ENCODE data around the gene ADCY5. TPM values are rescaled to one million over a fixed set of nuclear protein-coding genes. Genes with fewer than 3 reads are reported as not detected.
A peak's percentile ranks its signal among the peaks of the same experiment; 100 is the strongest.

Gene ADCY5
- total RNA-seq, 1 donor: under 0.01 TPM

DNA sequence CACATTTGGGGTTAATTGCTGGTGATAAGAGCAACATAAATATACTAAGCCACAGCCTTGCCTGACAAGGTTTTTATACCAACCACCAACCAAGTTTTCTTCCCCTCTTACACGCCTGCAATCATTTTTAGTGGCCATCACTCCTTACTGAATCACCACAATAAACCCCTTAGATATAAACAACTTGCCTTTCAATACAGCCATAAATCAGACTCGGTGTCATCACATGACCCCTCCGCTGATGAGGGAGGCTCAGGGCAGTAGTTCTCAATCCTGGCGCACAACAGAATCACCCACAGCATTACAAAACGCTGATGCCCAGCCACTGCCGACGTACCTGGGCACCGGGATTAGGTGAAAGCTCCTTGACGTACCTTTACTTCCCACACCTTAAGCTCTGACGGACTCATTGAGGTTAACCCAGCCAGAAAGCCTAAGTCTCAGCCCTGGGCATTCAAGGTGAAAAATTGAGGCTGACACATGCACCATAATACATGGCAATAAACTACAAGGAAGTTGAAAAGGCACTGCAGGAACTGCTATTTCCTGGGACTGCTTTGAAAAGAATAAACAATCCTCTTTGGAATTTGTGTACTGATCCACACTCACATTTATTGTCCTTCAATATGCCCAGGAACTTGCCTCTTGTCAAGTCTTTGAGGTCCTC lies 17.1 kb downstream of the ADCY5 start:
- no peak for DNase-seq (ENCODE audit: low read depth)
- TF ChIP-seq, protein P1, sequence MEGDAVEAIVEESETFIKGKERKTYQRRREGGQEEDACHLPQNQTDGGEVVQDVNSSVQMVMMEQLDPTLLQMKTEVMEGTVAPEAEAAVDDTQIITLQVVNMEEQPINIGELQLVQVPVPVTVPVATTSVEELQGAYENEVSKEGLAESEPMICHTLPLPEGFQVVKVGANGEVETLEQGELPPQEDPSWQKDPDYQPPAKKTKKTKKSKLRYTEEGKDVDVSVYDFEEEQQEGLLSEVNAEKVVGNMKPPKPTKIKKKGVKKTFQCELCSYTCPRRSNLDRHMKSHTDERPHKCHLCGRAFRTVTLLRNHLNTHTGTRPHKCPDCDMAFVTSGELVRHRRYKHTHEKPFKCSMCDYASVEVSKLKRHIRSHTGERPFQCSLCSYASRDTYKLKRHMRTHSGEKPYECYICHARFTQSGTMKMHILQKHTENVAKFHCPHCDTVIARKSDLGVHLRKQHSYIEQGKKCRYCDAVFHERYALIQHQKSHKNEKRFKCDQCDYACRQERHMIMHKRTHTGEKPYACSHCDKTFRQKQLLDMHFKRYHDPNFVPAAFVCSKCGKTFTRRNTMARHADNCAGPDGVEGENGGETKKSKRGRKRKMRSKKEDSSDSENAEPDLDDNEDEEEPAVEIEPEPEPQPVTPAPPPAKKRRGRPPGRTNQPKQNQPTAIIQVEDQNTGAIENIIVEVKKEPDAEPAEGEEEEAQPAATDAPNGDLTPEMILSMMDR (IDR thresholded peaks at IDR 0.05; ENCODE audit: insufficient read depth, low read length): no peak
- H3K4me3 ChIP-seq (ENCODE audit: low read depth, low read length): no peak overlapping the region

DNA sequence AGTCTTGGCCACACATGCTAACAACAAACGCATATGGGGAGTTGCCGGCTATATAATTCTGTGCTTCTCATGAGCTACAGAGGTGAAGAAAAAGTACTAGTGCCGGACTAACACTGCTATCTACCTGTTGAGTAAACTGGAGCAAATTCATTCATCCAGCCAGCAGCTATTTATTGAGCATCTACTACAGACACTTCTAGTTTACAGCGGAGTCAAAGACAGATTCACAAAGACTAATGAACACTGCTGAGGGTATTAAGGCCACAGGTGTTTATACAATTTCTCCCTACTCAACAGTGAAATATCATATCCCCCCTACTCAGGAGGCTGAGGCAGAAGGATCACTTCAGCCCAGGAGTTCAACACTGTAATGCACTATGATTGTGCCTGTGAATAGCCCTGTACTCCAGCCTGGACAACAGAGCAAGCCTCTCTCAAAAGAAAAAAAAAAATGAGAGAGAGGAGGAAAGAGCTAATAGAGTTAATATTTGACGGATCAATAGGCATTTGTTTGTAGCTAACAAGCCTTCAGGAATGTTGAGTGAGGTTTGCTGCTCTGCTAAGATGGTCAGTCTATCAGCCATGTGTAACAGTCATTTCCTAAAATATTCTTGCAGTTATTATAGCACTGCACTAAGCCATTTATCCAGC lies 17.8 kb downstream of the ADCY5 start:
- no peak overlapping the region for H3K4me3 ChIP-seq (ENCODE audit: low read depth, low read length)
- DNase-seq (ENCODE audit: low read depth): no peak
- TF ChIP-seq, protein P1 (IDR thresholded peaks at IDR 0.05; ENCODE audit: insufficient read depth, low read length): no peak

DNA sequence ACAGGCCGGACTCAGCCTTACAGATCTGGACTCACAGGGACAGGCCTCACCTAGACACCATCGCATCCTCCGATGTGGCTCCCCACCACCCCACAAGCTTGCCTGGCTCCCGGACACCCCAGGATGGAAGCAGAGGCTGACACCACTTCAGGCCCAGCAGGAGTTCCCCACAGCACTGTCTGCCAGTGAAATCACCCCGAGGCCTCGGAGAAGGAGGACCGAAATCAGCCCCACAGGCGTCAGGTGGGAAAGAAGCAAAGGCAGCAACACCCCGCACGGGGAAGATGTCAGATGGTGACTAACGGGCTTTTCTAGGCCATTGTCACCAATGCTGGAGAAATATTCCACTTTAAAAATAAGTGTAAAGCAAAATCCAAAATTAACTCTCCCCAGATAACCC lies 18.6 kb downstream of the ADCY5 start:
- H3K4me3 ChIP-seq (ENCODE audit: low read depth, low read length): no peak overlapping the region
- TF ChIP-seq, protein P1 (IDR thresholded peaks at IDR 0.05; ENCODE audit: insufficient read depth, low read length): no peak
- DNase-seq (ENCODE audit: low read depth): no peak

DNA sequence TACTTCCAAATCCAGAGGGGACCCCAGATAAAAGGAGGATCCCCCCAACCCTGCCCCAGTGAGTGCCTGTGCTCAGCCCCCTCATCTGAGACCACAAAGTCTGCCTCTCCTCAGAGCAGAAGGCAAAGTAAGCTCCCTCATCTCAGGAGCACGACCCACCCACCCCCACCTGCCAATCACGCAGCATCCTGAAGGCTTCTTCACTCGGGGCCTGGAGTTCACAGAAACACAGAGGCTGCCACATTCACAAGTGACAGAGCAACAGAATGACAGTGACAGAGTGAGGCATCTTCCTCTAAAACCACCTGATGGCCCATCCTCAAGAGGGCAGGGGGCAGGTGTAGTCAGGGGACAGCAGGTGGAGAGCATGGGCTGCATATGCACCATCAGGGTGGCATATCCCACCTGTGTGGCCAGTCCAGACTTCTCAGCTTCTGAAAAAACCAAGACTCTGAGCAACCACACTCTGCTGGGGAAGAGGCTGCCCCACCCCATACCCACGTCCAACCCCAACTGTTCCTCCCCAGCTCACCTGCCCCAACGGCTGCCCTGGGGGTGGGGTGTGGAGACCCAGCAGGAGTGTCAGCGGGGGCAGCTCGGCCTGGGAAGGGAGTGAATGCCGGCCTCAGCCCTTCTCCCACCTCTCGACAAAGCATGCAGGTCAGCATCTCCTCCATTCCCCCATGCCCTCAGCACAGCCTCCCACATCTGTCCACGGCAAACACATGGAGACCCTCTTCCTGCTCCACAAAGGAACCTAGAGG lies 19.3 kb downstream of the ADCY5 start:
- H3K4me3 ChIP-seq (ENCODE audit: low read depth, low read length): no peak overlapping the region
- TF ChIP-seq, protein P1 (IDR thresholded peaks at IDR 0.05; ENCODE audit: insufficient read depth, low read length): no peak
- no peak for DNase-seq (ENCODE audit: low read depth)

DNA sequence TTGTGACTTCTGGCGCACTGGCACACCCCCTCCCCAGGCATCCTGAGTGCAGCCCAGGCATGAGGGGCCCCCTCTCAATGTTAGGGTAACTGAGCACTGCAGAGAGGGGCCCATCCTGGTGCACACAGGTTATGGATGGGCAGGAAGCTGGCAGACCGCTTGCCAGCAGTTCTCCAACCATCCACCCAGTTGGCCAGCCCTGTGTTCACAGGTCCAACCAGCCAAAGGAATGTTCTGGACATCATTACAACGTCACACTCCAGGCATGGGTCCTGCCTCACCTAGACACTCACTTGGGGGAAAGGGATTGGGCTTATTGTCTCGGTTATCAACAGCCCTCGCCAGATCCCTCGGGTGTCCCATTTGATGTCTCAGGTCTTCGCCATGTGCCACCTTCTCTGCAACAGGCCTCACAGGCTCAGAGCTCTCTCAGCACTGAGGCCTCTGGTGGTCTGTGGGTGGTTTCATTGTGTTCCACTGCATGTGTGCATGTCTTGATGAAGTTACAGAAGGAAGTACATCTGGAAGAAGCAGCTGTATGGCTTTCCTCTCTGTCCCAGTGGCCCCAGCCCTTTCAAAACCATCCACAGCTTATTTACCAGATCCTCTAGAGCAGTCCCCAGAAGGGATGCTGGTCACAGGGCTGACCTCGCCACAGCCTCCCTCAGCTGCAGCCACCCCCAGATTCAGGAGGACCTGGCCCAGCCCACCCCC lies 23.7 kb downstream of the ADCY5 start:
- TF ChIP-seq, protein P1 (IDR thresholded peaks at IDR 0.05; ENCODE audit: insufficient read depth, low read length): no peak
- no peak overlapping the region for H3K4me3 ChIP-seq (ENCODE audit: low read depth, low read length)
- DNase-seq (ENCODE audit: low read depth): no peak

DNA sequence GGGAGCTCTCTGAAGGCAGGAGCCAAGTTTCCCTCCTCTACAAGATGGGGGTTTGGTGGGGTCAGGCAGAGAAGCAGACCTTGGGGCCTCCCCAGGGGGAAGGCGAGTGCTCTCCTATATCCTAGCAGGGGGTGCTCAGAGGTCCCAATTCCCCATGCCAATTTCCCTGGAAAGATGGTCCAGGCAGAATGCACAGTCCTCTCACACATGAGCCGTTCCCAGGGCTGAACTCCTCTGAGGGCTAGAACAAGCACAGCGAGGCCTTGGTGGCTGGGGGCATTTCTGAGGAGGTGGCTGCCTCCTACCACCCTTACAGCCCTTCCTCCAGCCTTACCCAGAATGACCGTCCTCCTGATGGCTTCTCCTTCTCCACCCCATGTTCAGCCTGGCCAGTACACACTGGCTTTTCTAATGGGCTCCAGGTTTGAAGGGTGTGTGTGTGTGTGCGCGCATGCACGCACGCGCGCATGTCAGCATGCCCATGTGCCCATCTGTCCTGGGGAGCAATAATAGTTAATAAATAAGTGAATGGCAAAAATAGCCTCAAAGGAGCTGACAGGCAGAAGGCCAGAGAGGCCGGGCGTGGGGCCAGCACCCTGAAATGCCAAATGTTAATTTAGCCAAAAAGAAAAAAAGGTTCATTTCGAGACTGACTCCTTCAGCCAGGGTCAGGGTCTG lies 24.4 kb downstream of the ADCY5 start:
- H3K4me3 ChIP-seq (ENCODE audit: low read depth, low read length): no peak overlapping the region
- peak; percentile 5 for DNase-seq (ENCODE audit: low read depth)
- TF ChIP-seq, protein P1 (IDR thresholded peaks at IDR 0.05; ENCODE audit: insufficient read depth, low read length): no peak

All from fibroblast of the aortic adventitia (primary cell).